ENCODE measurements around the gene RBBP7.
A peak's percentile ranks its signal among the peaks of the same experiment; 100 is the strongest.

DNA sequence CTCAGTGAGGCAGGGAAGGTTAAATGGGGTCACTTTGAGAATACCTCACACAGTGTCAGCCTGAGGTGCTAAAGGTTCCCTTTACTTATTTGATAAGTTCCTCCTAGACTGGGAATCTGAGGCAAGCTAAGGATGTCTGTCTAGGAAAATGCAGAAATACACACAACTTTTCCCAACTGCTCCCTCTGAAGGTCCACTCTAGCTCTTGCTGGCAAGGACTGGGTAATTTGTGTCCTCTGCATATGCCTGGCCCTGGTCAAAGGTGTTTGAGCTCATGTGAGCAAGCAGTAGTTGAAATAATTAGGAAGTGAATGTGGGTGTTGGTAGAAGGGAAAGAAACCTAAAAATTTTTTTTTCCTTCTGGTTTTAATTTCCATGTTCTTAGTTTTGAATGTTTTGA lies 62.6 kb downstream of the RBBP7 start:
- TF ChIP-seq, protein P1, sequence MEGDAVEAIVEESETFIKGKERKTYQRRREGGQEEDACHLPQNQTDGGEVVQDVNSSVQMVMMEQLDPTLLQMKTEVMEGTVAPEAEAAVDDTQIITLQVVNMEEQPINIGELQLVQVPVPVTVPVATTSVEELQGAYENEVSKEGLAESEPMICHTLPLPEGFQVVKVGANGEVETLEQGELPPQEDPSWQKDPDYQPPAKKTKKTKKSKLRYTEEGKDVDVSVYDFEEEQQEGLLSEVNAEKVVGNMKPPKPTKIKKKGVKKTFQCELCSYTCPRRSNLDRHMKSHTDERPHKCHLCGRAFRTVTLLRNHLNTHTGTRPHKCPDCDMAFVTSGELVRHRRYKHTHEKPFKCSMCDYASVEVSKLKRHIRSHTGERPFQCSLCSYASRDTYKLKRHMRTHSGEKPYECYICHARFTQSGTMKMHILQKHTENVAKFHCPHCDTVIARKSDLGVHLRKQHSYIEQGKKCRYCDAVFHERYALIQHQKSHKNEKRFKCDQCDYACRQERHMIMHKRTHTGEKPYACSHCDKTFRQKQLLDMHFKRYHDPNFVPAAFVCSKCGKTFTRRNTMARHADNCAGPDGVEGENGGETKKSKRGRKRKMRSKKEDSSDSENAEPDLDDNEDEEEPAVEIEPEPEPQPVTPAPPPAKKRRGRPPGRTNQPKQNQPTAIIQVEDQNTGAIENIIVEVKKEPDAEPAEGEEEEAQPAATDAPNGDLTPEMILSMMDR (conservative IDR thresholded peaks at IDR 0.05; ENCODE audit: low read length): peak; percentile 31; the same call in 1 of the 2 replicates
- TF ChIP-seq EZH2phosphoT487 (IDR thresholded peaks at IDR 0.05; ENCODE audit: borderline replicate concordance): no peak

Measured in Loucy (cell line).